UCSD-AML1 (cell line): ENCODE measurements around the gene LDLRAD3.

Experiments
- DNase-seq: peaks from one replicate; lab custom pipeline; 2025; ENCODE audit not compliant: unreplicated experiment; lab: John Stamatoyannopoulos, UW

LDLRAD3 gene

DNA sequence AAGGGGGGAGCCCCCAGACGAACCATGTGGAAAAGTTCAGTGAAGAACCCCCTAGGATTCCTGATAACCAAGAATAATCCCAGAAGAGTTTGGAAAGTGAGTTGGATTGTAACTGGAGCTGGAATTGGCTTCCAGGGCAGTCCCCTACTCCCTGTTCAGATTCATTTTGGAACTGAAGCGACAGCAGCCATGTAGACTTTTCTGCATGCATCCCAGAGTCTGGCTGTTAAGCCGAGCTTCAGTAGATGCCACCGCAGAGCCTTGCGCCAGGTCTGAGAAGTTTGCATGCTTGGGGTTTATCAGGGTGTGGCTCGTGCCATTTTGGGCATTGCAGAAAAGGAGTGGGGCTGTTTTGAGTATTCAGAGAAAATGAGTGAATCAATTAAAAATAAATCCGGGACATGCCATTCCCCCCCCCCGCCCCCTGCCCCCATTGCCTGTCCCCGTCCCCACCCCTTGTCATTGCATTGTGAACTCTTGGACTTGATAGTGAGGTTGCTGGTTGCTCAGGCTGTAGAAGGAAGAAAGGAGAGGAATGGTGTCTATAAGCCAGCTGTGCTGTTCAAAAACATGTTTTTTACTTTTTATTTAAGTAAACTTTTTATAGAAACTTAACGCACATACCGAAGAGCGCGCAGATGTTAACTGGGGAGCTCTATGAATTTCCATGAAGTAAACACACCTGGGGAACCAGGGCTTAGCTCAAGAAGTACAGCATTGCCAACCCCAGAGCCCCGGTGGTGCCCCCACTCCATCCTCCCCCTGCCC lies 71.2 kb downstream of the LDLRAD3 start:
- no peak for DNase-seq

GRCh38 chr11:36015799-36016198 lies 71.9 kb downstream of the LDLRAD3 start:
- no peak for DNase-seq

- no peak for DNase-seq
Observed at GRCh38 chr11:36016263-36016662, 72.4 kb downstream of the LDLRAD3 start.

GRCh38 chr11:36016709-36017108 lies 72.8 kb downstream of the LDLRAD3 start:
- DNase-seq = no peak

DNA sequence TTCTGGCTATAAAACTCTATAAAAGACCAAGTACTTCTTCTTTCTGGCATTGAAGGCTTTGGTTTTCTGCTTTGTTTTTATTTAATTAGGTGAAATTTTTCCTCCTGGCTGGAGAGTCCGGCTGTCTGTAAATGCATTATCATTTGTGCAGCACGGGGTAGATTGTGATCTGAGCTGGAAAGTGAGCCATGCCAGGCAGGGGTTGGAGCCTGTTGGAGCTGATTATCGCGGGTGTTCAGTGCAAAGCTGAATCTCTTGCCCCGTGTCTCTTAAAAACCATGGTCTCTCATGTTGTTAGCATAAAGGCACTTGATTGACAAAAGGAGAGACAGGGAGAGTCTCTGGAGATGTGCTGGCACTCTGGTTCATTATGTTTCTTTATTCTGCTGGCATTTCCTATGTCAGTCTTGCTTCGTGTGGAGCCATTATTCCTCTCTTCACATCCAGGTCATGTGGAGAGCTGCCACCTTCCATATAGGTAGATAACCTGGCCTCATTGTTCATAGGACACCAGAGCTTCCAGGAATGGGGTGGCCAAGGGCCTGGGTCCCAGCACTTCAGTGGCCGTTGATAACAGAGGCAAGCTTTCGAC lies 75.2 kb downstream of the LDLRAD3 start:
- DNase-seq = no peak

GRCh38 chr11:36019722-36020121 lies 75.9 kb downstream of the LDLRAD3 start:
- no peak for DNase-seq

- no peak for DNase-seq
Observed at GRCh38 chr11:36022882-36023281, 79.0 kb downstream of the LDLRAD3 start.

- no peak for DNase-seq
Observed at GRCh38 chr11:36023922-36024321, 80.1 kb downstream of the LDLRAD3 start.

- DNase-seq = no peak
Observed at GRCh38 chr11:36024716-36025115, 80.9 kb downstream of the LDLRAD3 start.

DNA sequence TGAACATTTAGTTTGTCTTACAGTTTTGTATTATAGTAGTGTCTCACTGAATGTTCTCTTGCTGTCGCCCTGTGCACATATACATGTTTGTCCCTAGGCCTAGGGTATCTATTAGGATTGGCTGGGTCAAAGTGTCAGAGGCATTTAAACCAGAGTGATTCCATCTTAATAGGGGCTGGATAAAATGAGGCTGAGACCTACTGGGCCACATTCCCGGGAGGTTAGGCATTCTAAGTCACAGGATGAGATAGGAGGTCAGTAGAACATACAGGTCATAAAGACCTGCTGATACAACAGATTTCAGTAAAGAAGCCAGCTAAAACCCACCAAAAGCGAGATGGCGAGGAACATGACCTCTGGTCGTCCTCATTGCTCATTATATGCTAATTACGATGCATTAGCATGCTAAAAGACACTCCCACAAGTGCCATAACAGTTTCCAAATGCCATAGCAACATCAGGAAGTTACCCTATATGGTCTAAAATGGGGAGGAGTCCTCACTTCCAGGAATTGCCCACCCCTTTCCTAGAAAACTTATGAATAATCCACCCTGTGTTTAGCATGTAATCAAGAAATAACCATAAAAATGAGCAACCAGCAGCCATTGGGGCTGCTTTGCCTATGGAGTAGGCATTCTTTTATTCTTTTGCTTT lies 82.6 kb downstream of the LDLRAD3 start:
- no peak for DNase-seq

DNA sequence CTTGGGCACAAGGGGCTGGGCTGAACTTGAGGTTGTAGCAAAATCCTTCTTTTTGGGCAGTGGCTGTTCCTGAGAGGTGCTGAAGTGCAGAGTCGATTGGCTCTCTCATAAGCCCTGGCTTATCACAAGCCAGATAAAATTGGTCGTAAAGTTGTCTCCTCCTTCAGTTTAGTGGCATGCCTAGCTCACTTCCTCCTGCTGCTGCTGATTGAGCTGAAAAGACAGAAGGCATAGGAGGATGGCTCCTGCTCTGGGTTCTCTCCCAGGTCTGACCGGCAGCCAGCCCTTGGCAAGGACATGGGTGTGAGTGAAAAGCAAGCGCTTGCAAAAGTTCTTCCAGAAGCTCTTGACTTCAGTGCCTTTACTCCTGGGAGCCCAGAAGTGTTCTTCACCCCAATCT lies 83.9 kb downstream of the LDLRAD3 start:
- no peak for DNase-seq

DNA sequence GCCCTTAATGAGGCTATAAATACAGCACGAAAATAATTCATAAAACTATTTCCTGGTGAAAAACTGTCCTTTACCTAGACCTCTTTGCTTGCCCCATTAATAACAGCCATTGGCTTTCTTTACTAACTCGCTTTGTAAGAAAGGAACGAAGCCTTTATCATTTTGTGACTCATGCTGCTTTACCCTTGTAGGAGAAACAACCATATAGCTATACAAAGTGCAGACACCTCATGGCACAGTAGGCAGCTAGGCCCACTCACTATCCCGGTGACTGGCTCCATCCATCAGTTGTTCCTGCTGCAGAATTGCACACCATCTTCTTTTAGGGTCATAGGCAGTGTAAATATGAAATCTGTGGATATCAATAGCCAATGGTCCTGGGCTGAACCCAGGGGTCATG lies 85.8 kb downstream of the LDLRAD3 start:
- no peak for DNase-seq

GRCh38 chr11:36030731-36031281 lies 86.9 kb downstream of the LDLRAD3 start:
- DNase-seq = no peak

DNA sequence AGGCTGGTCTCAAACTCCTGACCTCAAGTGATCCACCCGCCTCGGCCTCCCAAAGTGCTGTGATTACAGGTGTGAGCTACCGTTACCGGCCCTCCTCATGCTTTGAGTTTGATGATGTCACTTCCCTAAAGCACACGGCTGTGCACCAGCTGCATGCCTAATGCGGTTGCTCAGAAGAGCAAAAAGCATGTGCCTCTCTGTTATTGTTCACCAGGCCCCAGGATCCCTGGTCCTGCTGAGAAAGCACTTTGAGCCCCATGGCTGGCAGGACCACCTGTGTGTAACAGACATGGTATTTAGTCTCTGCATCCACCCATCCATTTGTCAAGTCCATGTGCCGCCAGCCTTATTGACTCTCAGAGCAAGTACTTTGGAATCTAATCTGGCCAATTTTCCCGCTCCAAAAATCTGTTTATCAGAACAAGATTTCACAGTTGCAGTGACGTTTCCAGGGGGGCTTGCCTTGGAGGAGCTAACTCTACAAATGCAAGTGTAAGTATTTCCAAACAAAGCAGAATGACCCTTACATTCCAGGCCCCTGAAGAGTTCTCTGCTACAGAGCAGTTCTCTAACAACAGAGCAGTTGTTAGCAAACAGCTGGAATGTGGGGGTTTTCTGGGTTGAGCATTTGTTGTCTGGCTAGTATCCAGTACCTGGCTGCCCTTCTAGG lies 89.4 kb downstream of the LDLRAD3 start:
- DNase-seq = no peak

- no peak for DNase-seq
Observed at GRCh38 chr11:36033936-36034335, 90.1 kb downstream of the LDLRAD3 start.

DNA sequence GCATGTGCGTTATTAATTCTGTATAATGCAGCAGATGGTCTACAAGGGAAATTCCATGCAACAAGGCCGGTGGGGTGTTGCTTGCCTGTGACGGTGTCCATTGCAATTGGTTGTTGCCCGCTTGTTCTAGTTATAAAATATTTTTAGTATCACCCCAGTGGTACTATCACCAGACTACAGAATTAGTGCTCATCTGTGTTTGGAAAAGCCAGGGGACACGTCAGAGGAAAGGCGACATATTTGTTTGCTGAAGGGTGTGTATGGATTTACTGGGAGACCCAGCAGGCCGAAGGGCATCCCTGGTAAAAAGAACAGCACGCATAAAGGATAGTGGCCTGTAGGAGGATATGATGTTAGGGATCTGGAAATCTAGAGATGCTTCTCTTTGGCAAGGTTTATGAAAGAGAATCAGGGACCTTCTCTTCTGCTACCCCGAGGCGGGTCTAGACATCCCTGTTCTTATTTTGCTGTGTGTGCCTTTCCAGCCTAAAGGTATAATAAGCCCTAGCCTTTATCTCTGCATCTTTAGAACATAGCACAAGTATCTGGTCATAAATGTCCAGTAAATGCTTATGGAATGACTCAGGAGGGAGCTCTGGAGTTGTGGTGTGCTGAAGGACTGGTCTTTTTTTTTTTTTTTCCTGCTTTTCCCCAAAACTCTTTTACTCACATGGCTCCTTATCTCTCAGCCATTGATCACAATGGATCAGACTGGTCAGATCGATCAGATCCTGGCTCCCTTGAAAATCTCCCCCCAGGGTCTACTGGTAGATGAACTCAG lies 90.9 kb downstream of the LDLRAD3 start:
- no peak for DNase-seq

DNA sequence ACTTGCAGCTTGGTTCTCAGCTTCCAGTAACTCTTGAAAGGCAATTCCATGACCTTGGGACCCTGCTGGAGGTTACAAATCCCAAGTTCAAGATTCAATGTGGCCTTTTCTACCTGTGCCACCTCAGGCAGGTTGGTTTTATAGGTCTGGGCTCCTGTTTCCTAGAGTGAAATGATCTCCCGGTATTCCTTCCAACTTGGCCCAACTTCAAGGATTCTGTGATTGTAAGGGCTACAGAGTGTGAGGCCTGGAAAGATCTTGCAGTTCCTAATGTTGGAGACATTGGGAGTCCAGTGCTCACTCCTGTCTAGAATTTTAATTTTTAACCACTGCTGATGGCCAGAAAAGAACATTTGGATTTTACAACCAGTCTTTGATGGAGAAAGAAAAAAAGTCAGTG lies 91.6 kb downstream of the LDLRAD3 start:
- no peak for DNase-seq

DNA sequence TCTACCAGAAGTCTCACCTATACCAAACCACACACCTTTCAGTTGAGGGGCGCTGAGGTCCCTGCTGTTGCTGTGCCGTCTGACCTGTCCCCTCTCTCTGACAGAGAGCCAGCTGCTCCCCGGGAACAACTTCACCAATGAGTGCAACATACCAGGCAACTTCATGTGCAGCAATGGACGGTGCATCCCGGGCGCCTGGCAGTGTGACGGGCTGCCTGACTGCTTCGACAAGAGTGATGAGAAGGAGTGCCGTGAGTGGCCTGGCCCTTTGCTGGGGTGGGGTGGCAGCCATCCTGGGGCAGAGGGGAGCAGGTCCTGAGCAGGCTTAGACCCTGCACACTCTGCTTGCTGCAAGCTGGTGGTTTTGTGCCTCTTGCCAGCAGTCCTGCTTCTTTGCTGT lies 92.1 kb downstream of the LDLRAD3 start:
- no peak for DNase-seq

- no peak for DNase-seq
Observed at GRCh38 chr11:36037031-36037430, 93.2 kb downstream of the LDLRAD3 start.

DNA sequence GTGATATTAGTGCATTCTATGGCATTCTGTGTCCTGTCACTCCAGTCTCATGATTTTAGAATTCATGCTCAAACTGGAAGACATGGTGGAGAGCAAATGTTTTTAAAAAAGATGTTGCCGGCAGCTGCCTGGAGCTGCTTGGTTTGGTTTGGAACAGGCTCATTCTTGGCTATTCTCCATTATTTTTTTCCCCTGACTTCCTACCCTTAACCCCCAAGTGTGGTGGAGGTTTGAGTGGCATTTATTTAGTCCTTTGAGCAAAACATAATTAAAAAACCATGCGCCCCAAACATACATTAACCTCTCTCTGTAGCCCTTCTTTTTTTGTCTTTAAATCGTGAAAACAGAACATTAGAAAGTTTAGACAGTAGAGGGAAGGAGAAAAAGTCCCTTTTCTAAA lies 94.7 kb downstream of the LDLRAD3 start:
- DNase-seq = no peak

DNA sequence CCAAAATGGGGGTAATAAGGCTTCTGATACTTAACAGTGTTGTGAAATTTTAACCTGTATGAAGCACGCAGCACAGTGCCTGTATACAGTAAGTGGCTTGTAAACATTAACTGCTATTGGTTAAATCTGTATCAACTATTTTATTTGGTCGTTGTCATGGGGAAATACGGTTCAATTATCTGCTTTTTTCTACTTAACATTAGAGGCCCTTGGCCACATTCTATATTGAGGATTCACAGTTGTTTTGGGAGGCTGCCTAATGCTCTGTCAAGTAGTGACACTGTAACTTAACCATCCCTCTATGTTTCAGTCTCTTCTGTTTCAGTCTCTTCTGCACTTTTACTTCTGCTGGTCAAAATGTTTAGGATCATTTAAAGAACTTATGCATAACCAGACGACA lies 95.6 kb downstream of the LDLRAD3 start:
- no peak for DNase-seq
